HepG2 (cell line): Measurements from ENCODE around the gene XAB2. TPM values are rescaled to one million over a fixed set of nuclear protein-coding genes. Genes with fewer than 3 reads are reported as not detected.
A peak's percentile ranks its signal among the peaks of the same experiment; 100 is the strongest.

Experiments used
- ATAC-seq: fragments of 200-7000 bp; cut with Tn5 transposase; 3 replicates; pipeline ENCODE4 v1.9.1; 2020; ENCODE audit warnings: mild to moderate bottlenecking, moderate library complexity
- BruUV-seq: library from RNA; stranded (reverse); fragments of 400-500 nt; replicated peaks from 2 replicates; lab custom pipeline; 2021; lab: Mats Ljungman, UMichigan
- CTCF ChIA-PET: fragments of 300-600 bp; formaldehyde crosslinking; extraction: SDS; loops from one replicate; lab custom pipeline; 2021; ENCODE audit warnings: low total read pairs, inconsistent platforms, low intra/inter-chr PET ratio; lab: Yijun Ruan, JAX
- POLR2A ChIA-PET: fragments of 350-600 bp; sonication (Branson Sonifier 250); formaldehyde crosslinking; loops from one replicate; lab custom pipeline; 2020; ENCODE audit warnings: antibody characterized with exemption, inconsistent platforms; lab: Yijun Ruan, JAX
- DNase-seq: peaks from one replicate; pipeline ENCODE4 v3.0.0-alpha.2; 2015; ENCODE audit warnings: low spot score
- FAIRE-seq: peaks from 3 replicates; lab custom pipeline; 2011; peaks lifted over from hg19 to GRCh38; lab: Jason Lieb, UNC
- H2AFZ ChIP-seq: one replicate; pipeline ENCODE4 v1.6.1; 2011; ENCODE audit warnings: low read length, inconsistent platforms
- H3K27ac ChIP-seq: fragments of 300-600 bp; 3 replicates; pipeline ENCODE4 v1.8.0; 2011; ENCODE audit warnings: mixed run types, mild to moderate bottlenecking, mixed read lengths, low read length, inconsistent platforms; ENCODE audit not compliant: insufficient read depth; ENCODE audit errors: extremely low read length
- H3K27me3 ChIP-seq, 2 experiments: fragments of 200-600 bp in 1 of 2; 2 replicates in 1 of 2; 3 replicates in 1 of 2; pipeline versions ENCODE4 v1.6.0 to v1.8.0; 2011; ENCODE audit warnings: low read length in 2 of 2, mild to moderate bottlenecking in 2 of 2, moderate library complexity in 2 of 2, inconsistent platforms in 1 of 2; ENCODE audit not compliant: insufficient read depth in 2 of 2, control insufficient read depth in 1 of 2
- H3K36me3 ChIP-seq, 2 experiments: fragments of 200-600 bp in 1 of 2; replicated peaks in 1 of 2; 2 replicates in 1 of 2; 3 replicates in 1 of 2; pipeline versions ENCODE4 v1.5.1 to v1.8.0; 2011; ENCODE audit warnings: low read length in 2 of 2, inconsistent platforms in 1 of 2; ENCODE audit not compliant: insufficient read depth in 2 of 2, control insufficient read depth in 1 of 2
- H3K4me1 ChIP-seq: 2 replicates; pipeline ENCODE4 v1.5.1; 2012; ENCODE audit warnings: low read length, inconsistent platforms; ENCODE audit not compliant: insufficient read depth
- H3K4me2 ChIP-seq: 2 replicates; pipeline ENCODE4 v1.6.0; 2011; ENCODE audit warnings: low read depth, low read length, inconsistent platforms
- H3K4me3 ChIP-seq, 3 experiments: fragments of 200-600 bp in 1 of 3; sonication (generic), shearing (Covaris generic) in 1 of 3; replicated peaks in 1 of 3; 2 replicates each; pipeline ENCODE4 v1.5.1; 2011 to 2016; ENCODE audit warnings: low read length in 3 of 3, inconsistent platforms in 2 of 3, low read depth in 2 of 3, mild to moderate bottlenecking in 2 of 3, control low read depth in 1 of 3, mixed read lengths in 1 of 3; ENCODE audit not compliant: insufficient read depth in 1 of 3
- H3K79me2 ChIP-seq: one replicate; pipeline ENCODE4 v1.6.1; 2011; ENCODE audit warnings: low read length, inconsistent platforms; ENCODE audit not compliant: insufficient read depth
- H3K9ac ChIP-seq: 2 replicates; pipeline ENCODE4 v1.6.0; 2011; ENCODE audit warnings: mild to moderate bottlenecking, low read depth, low read length, inconsistent platforms; ENCODE audit not compliant: insufficient read depth
- H3K9me3 ChIP-seq: 2 replicates; pipeline ENCODE4 v1.5.1; 2012; ENCODE audit warnings: mild to moderate bottlenecking, low read length
- H4K20me1 ChIP-seq: 2 replicates; pipeline ENCODE4 v1.6.0; 2011; ENCODE audit warnings: inconsistent platforms, mild to moderate bottlenecking, low read length, moderate library complexity; ENCODE audit not compliant: insufficient read depth
- CBX1 ChIP-seq: IDR thresholded peaks from one replicate; pipeline ENCODE4 v1.6.1; 2016; ENCODE audit warnings: antibody characterized with exemption, low read depth
- FOXC1 ChIP-seq: sonication (generic); formaldehyde crosslinking; IDR thresholded peaks from 2 replicates; pipeline ENCODE4 v1.8.0; 2022; ENCODE audit warnings: mild to moderate bottlenecking, missing genetic modification reagents, borderline replicate concordance
- LCORL ChIP-seq, 2 experiments: fragments of 450-650 bp in 1 of 2; sonication (generic) in 1 of 2; formaldehyde crosslinking in 1 of 2; IDR thresholded peaks; 2 replicates each; pipeline versions ENCODE4 v1.5.0 to v1.6.1; 2017 to 2020; ENCODE audit warnings: antibody characterized with exemption in 1 of 2, missing genetic modification reagents in 1 of 2
- MAFG ChIP-seq: sonication (generic); formaldehyde crosslinking; IDR thresholded peaks from 2 replicates; pipeline ENCODE4 v1.5.1; 2020; ENCODE audit warnings: mild to moderate bottlenecking, missing genetic modification reagents
- RARA ChIP-seq: IDR thresholded peaks from 2 replicates; pipeline ENCODE4 v1.6.1; 2016; ENCODE audit warnings: missing genetic modification reagents, missing compliant biosample characterization
- RXRA ChIP-seq: sonication (generic); formaldehyde crosslinking; IDR thresholded peaks from 2 replicates; pipeline ENCODE4 v1.5.1; 2020; ENCODE audit warnings: missing genetic modification reagents
- STAG1 ChIP-seq: sonication (generic); formaldehyde crosslinking; IDR thresholded peaks from 2 replicates; pipeline ENCODE4 v1.4.0; 2020; ENCODE audit warnings: missing genetic modification reagents
- SYNCRIP ChIP-seq: fragments of 200-400 bp; formaldehyde crosslinking; IDR thresholded peaks from 2 replicates; pipeline ENCODE4 v1.6.1; 2018; ENCODE audit warnings: mild to moderate bottlenecking, low read depth, low read length; ENCODE audit not compliant: insufficient read depth
- THYN1 ChIP-seq: sonication (generic); formaldehyde crosslinking; IDR thresholded peaks from 2 replicates; pipeline ENCODE4 v1.8.1; 2023; ENCODE audit warnings: low read depth, mild to moderate bottlenecking, moderate library complexity, missing genetic modification reagents, borderline replicate concordance
- ZFAT ChIP-seq: sonication (generic); formaldehyde crosslinking; conservative IDR thresholded peaks from 2 replicates; pipeline ENCODE4 v1.8.1; 2023; ENCODE audit warnings: missing genetic modification reagents, inconsistent platforms
- ZNF326 ChIP-seq: sonication (generic); formaldehyde crosslinking; IDR thresholded peaks from 2 replicates; pipeline ENCODE4 v1.4.0; 2020; ENCODE audit warnings: missing genetic modification reagents, borderline replicate concordance
- ZNF343 ChIP-seq: sonication (generic); formaldehyde crosslinking; IDR thresholded peaks from 2 replicates; pipeline ENCODE4 v1.4.0; 2020; ENCODE audit warnings: mild to moderate bottlenecking, missing genetic modification reagents
- ZNF354B ChIP-seq: sonication (generic); formaldehyde crosslinking; IDR thresholded peaks from 2 replicates; pipeline ENCODE4 v1.8.0; 2022; ENCODE audit warnings: mild to moderate bottlenecking, missing genetic modification reagents
- ZNF510 ChIP-seq: sonication (generic); formaldehyde crosslinking; IDR thresholded peaks from 2 replicates; pipeline ENCODE4 v1.4.0; 2020; ENCODE audit warnings: low read depth, mild to moderate bottlenecking, missing genetic modification reagents
- ZNF619 ChIP-seq: sonication (generic); formaldehyde crosslinking; IDR thresholded peaks from 2 replicates; pipeline ENCODE4 v1.4.0; 2020; ENCODE audit warnings: mild to moderate bottlenecking, missing genetic modification reagents
- ZNF7 ChIP-seq: IDR thresholded peaks from 2 replicates; pipeline ENCODE4 v1.6.1; 2016; ENCODE audit warnings: missing biosample characterization, missing genetic modification reagents
- ZNF879 ChIP-seq: sonication (generic); formaldehyde crosslinking; IDR thresholded peaks from 2 replicates; pipeline ENCODE4 v1.8.1; 2023; ENCODE audit warnings: missing genetic modification reagents
- WGBS: methylation state at CpG from one replicate; pipeline ENCODE4 v1.1.6; 2017; ENCODE audit warnings: low lambda C conversion rate; 5-methylcytosine and 5-hydroxymethylcytosine counted together
- in situ Hi-C: cut with HindIII; loops from 2 replicates; pipeline ENCODE4 v1.10.0; 2017; ENCODE audit warnings: low pct_unique_long_range_greater_than_20kb; ENCODE audit not compliant: extremely low pct_ligation_motif_present
- intact Hi-C: fragments of 100-400 bp; cut with micrococcal nuclease; formaldehyde crosslinking; loops from one replicate; pipeline ENCODE4 v1.10.0; 2022; ENCODE audit not compliant: unreplicated experiment
- polyA plus RNA-seq, 8 experiments: library from polyadenylated mRNA; depleted of rRNA in 3 of 8; stranded (reverse) in 7 of 8; unstranded in 1 of 8; fragments of >200 nt; fragmentation: Illumina TruSeq in 4 of 8; extraction: Trizol in 4 of 8; gene quantifications; 2 replicates each; pipeline versions ENCODE4 v1.2.1 to v1.2.3, GENCODE V29; 2011 to 2016; ENCODE audit warnings: low read depth in 4 of 8, missing spikeins in 1 of 8, mixed read lengths in 1 of 8; ENCODE audit not compliant: insufficient read depth in 1 of 8
- total RNA-seq, 5 experiments: library from RNA; depleted of rRNA; stranded (reverse); fragments of >200 nt; fragmentation: Illumina TruSeq; extraction: Trizol; gene quantifications; 2 replicates each; pipeline ENCODE4 v1.2.3, GENCODE V29; 2016; ENCODE audit warnings: low read depth in 1 of 5
- TF ChIP-seq, protein P1 (sequence below): IDR thresholded peaks from 2 replicates; pipeline ENCODE4 v1.6.1; 2018; ENCODE audit warnings: missing genetic modification reagents, mild to moderate bottlenecking, missing compliant biosample characterization
- TF ChIP-seq, protein P2 (sequence below): sonication (generic); formaldehyde crosslinking; IDR thresholded peaks from 2 replicates; pipeline ENCODE4 v1.4.0; 2020; ENCODE audit warnings: missing genetic modification reagents, borderline replicate concordance
- TF ChIP-seq, protein P3 (sequence below): sonication (generic); formaldehyde crosslinking; IDR thresholded peaks from 2 replicates; pipeline ENCODE4 v1.8.0; 2022; ENCODE audit warnings: missing genetic modification reagents, low read depth, mild to moderate bottlenecking, borderline replicate concordance

The XAB2 gene
- total and polyA plus RNA-seq, 2 of the 13 experiments (the other 11 are each of a cell fraction or from before 2014, with no cell fraction given) = 6.2 to 23.9 TPM

DNA sequence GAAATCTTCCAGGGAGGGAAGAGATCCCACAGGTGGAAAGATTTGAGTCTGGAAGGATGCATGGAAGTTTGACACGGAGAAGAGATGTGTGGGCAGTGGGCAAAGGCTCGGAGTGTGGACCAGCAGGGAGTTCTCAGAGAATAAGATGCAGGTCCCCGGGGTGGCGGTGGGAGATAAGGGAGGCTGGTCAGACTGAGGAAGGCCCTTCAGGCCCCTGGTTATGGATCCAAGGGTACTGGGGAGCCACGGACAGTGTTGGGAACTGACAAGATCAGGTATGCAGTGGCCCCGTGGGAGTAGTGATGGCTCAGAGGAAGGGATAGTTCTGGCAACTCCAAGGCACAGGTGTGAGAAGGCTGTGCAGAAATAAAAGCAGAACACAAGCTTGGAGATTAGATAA lies 31.2 kb downstream of the XAB2 start (continued):
- TF ChIP-seq, protein P1, sequence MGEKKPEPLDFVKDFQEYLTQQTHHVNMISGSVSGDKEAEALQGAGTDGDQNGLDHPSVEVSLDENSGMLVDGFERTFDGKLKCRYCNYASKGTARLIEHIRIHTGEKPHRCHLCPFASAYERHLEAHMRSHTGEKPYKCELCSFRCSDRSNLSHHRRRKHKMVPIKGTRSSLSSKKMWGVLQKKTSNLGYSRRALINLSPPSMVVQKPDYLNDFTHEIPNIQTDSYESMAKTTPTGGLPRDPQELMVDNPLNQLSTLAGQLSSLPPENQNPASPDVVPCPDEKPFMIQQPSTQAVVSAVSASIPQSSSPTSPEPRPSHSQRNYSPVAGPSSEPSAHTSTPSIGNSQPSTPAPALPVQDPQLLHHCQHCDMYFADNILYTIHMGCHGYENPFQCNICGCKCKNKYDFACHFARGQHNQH = no peak
- no peak for TF ChIP-seq RARA (CRISPR knock-in tag)
- TF ChIP-seq ZNF326 (CRISPR knock-in tag) = no peak
- TF ChIP-seq FOXC1 (CRISPR knock-in tag) = no peak
- TF ChIP-seq, all 625 proteins: peak for 0

DNA sequence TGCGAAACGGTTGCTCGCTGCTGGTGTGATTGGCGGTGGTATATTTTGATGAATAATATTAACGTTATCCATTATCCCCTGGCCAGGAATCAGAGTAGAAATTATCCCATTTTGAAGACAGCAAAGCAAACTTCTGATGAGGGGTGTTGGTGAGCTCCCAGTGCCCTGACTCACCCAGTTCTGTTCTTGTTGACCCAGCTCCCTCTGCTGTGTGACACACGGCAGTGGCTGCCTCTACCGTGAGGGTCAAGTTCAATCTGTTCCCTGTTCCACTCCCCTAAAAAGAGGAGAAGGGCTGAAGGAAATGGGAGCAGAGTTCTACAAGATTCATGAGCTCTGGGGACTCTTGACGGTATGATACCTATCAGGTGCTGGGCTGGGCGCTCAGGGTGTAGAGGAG lies 31.7 kb downstream of the XAB2 start:
- Histone ChIP-seq H3K4me2 (peak overlapping the region; percentile 89), H3K27ac (no peak overlapping the region), H4K20me1 (peaks cover 40% of the 10 kb centered on the region), H3K9ac (no peak overlapping the region), H3K79me2 (peaks cover 48% of the 10 kb centered on the region), H3K27me3 (no peaks in the 10 kb centered on the region), H2AFZ (no peak overlapping the region), H3K4me3 (peak overlapping the region in 1 of 3 experiments; percentile 93; a peak in 1 of 6 replicates), H3K4me1 (peaks cover 45% of the 10 kb centered on the region), H3K9me3 (no peaks in the 10 kb centered on the region), H3K36me3 (peaks cover 2 to 13% of the 10 kb centered on the region in 2 experiments; a peak in 3 of 5 replicates)
- FAIRE-seq (peak; percentile 28), DNase-seq (peak; percentile 31), ATAC-seq (peak; percentile 28; the same call in 2 of the 3 replicates)
- in situ Hi-C loops (no loop called here), intact Hi-C loops (no loop called here)
- POLR2A ChIA-PET = interaction anchor here (1.0 kb wide), 2 partner anchors 10 to 29 kb away, joined by 3 read pairs; no protein-coding TSS in a partner anchor
- CTCF ChIA-PET = no interaction called here
- WGBS = 78% methylated on average over 9 of the region's 9 CpGs
- TSS peak; percentile 71 for BruUV-seq
- TF ChIP-seq FOXC1 (CRISPR knock-in tag) (no peak), ZNF343 (CRISPR knock-in tag) (no peak), ZNF879 (no peak), MAFG (CRISPR knock-in tag) (no peak), ZNF510 (no peak), STAG1 (CRISPR knock-in tag) (peak; percentile 21; the same call in 1 of the 2 replicates), SYNCRIP (no peak), ZNF7 (CRISPR knock-in tag) (peak; percentile 89), RXRA (CRISPR knock-in tag) (no peak), ZNF619 (CRISPR knock-in tag) (no peak), ZFAT (CRISPR knock-in tag) (no peak), ZNF354B (no peak), CBX1 (no peak), LCORL (IDR thresholded peaks at IDR 0.05) (no peak), LCORL (CRISPR knock-in tag; IDR thresholded peaks at IDR 0.05) (no peak), THYN1 (CRISPR knock-in tag) (no peak)
- TF ChIP-seq, protein P2, sequence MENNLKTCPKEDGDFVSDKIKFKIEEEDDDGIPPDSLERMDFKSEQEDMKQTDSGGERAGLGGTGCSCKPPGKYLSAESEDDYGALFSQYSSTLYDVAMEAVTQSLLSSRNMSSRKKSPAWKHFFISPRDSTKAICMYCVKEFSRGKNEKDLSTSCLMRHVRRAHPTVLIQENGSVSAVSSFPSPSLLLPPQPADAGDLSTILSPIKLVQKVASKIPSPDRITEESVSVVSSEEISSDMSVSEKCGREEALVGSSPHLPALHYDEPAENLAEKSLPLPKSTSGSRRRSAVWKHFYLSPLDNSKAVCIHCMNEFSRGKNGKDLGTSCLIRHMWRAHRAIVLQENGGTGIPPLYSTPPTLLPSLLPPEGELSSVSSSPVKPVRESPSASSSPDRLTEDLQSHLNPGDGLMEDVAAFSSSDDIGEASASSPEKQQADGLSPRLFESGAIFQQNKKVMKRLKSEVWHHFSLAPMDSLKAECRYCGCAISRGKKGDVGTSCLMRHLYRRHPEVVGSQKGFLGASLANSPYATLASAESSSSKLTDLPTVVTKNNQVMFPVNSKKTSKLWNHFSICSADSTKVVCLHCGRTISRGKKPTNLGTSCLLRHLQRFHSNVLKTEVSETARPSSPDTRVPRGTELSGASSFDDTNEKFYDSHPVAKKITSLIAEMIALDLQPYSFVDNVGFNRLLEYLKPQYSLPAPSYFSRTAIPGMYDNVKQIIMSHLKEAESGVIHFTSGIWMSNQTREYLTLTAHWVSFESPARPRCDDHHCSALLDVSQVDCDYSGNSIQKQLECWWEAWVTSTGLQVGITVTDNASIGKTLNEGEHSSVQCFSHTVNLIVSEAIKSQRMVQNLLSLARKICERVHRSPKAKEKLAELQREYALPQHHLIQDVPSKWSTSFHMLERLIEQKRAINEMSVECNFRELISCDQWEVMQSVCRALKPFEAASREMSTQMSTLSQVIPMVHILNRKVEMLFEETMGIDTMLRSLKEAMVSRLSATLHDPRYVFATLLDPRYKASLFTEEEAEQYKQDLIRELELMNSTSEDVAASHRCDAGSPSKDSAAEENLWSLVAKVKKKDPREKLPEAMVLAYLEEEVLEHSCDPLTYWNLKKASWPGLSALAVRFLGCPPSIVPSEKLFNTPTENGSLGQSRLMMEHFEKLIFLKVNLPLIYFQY (CRISPR knock-in tag) = no peak
- TF ChIP-seq, protein P3, sequence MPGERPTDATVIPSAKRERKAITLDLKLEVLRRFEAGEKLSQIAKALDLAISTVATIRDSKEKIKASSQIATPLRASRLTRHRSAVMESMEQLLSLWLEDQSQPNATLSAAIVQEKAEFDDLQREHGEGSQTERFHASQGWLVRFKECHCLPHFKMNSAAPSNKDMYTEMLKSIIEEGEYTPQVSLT (CRISPR knock-in tag) = no peak
